ENCODE data around the gene AKR1E2. TPM values are rescaled to one million over a fixed set of nuclear protein-coding genes. Genes with fewer than 3 reads are reported as not detected.

AKR1E2 gene
- total and polyA plus RNA-seq, 4 donors: 0.46 to 9.4 (median 2.6) TPM

DNA sequence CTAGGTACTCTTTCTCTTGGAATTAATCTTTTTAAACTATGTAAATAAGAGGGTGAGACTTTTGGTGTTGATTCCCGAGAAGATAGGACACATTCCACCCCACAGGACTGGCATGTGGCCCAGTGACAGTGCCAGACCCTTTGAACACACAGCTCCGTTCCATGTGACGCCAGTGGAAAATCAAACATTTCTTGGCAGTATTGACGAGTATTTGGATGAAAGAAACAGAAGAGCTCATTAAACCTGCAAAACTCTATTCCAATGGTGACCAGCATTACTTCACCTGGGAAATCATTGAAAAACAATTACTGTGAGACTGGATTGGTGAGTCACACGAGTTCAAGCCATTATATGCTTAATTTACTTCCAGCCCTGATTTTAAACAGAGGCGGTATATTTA, 25.8 kb downstream of the AKR1E2 start:
- no peaks in the 10 kb centered on the region for H3K27me3 ChIP-seq (ENCODE audit: control insufficient read depth in 4 of 4, insufficient read depth in 4 of 4, low read length in 3 of 4)
- no peak for DNase-seq (ENCODE audit: low spot score)
- H3K4me1 ChIP-seq (ENCODE audit: control insufficient read depth in 4 of 4, insufficient read depth in 4 of 4, low read length in 3 of 4): peaks cover 3 to 40% (median 19%) of the 10 kb centered on the region in 4 donors
- H3K9ac ChIP-seq (ENCODE audit: low read depth in 1 of 2, low read length in 2 of 2): peak overlapping the region; percentile 12 to 88
- no peak overlapping the region for H3K4me3 ChIP-seq (ENCODE audit: low read depth in 1 of 3, low read length in 3 of 3)
- H3K9me3 ChIP-seq (ENCODE audit: control insufficient read depth in 4 of 4, low read length in 3 of 4): no peaks in the 10 kb centered on the region
- WGBS: 22% methylated on average over 6 of the region's 6 CpGs
- H3K27ac ChIP-seq (ENCODE audit: low read depth in 1 of 2, low read length in 2 of 2): peak overlapping the region; percentile 62 to 72
- TF ChIP-seq FOXA1 (IDR thresholded peaks at IDR 0.05): peak; percentile 95
- peak; percentile 88 to 94 for TF ChIP-seq RXRA (IDR thresholded peaks at IDR 0.05)
- TF ChIP-seq SP1 (IDR thresholded peaks at IDR 0.05): peak; percentile 86
- peak; percentile 83 for TF ChIP-seq ATF3 (IDR thresholded peaks at IDR 0.05)
- peak; percentile 85 for TF ChIP-seq REST (IDR thresholded peaks at IDR 0.05)
- peak; percentile 50 for TF ChIP-seq TAF1 (conservative IDR thresholded peaks at IDR 0.05)
- no peak for TF ChIP-seq CTCF (IDR thresholded peaks at IDR 0.05; ENCODE audit: low read depth, low read length, missing input control)
- TF ChIP-seq GABPA (IDR thresholded peaks at IDR 0.05 in 1 of 2, conservative IDR thresholded peaks at IDR 0.05 in 1 of 2): peak in 1 of 2 donors; percentile 25
- TF ChIP-seq MAX (IDR thresholded peaks at IDR 0.05): peak; percentile 87
- peak; percentile 62 to 86 for TF ChIP-seq HNF4A (conservative IDR thresholded peaks at IDR 0.05)
- peak; percentile 99 for TF ChIP-seq FOXA2 (IDR thresholded peaks at IDR 0.05)
- TF ChIP-seq RAD21 (IDR thresholded peaks at IDR 0.05): peak; percentile 73 to 76
- TF ChIP-seq HNF4G (IDR thresholded peaks at IDR 0.05): peak; percentile 50
- TF ChIP-seq, protein P1, sequence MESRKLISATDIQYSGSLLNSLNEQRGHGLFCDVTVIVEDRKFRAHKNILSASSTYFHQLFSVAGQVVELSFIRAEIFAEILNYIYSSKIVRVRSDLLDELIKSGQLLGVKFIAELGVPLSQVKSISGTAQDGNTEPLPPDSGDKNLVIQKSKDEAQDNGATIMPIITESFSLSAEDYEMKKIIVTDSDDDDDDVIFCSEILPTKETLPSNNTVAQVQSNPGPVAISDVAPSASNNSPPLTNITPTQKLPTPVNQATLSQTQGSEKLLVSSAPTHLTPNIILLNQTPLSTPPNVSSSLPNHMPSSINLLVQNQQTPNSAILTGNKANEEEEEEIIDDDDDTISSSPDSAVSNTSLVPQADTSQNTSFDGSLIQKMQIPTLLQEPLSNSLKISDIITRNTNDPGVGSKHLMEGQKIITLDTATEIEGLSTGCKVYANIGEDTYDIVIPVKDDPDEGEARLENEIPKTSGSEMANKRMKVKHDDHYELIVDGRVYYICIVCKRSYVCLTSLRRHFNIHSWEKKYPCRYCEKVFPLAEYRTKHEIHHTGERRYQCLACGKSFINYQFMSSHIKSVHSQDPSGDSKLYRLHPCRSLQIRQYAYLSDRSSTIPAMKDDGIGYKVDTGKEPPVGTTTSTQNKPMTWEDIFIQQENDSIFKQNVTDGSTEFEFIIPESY (IDR thresholded peaks at IDR 0.05): peak; percentile 92
- TF ChIP-seq EGR1 (IDR thresholded peaks at IDR 0.05; ENCODE audit: low read depth in 2 of 2): peak; percentile 87 to 98
- peak; percentile 25 for TF ChIP-seq NR2F2 (IDR thresholded peaks at IDR 0.05)
- peak; percentile 93 for TF ChIP-seq YY1 (IDR thresholded peaks at IDR 0.05)
- TF ChIP-seq JUND (IDR thresholded peaks at IDR 0.05): peak; percentile 85 to 96
- no peaks in the 10 kb centered on the region for H3K36me3 ChIP-seq (ENCODE audit: control insufficient read depth in 4 of 4, insufficient read depth in 3 of 4, low read depth in 1 of 4, low read length in 3 of 4)
